ENCODE results near the gene AMH.

DNA sequence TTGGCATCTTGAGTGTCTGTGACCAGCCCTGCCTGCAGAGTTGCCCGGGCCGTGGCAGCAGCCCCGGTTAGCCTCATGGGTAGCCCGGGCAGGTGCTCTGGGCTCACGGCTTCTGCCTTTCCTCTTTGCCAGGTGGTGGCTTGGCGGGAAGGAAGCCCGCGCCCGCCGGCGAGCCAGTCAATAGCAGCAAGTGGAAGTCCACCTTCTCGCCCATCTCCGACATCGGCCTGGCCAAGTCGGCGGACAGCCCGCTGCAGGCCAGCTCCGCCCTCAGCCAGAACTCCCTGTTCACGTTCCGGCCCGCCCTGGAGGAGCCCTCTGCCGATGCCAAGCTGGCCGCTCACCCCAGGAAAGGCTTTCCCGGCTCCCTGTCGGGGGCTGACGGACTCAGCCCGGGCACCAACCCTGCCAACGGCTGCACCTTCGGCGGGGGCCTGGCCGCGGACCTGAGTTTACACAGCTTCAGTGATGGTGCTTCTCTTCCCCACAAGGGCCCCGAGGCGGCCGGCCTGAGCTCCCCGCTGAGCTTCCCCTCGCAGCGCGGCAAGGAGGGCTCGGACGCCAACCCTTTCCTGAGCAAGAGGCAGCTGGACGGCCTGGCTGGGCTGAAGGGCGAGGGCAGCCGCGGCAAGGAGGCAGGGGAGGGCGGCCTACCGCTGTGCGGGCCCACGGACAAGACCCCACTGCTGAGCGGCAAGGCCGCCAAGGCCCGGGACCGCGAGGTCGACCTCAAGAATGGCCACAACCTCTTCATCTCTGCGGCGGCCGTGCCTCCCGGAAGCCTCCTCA is 22.9 kb upstream of the AMH start:
- TF ChIP-seq, protein P1, sequence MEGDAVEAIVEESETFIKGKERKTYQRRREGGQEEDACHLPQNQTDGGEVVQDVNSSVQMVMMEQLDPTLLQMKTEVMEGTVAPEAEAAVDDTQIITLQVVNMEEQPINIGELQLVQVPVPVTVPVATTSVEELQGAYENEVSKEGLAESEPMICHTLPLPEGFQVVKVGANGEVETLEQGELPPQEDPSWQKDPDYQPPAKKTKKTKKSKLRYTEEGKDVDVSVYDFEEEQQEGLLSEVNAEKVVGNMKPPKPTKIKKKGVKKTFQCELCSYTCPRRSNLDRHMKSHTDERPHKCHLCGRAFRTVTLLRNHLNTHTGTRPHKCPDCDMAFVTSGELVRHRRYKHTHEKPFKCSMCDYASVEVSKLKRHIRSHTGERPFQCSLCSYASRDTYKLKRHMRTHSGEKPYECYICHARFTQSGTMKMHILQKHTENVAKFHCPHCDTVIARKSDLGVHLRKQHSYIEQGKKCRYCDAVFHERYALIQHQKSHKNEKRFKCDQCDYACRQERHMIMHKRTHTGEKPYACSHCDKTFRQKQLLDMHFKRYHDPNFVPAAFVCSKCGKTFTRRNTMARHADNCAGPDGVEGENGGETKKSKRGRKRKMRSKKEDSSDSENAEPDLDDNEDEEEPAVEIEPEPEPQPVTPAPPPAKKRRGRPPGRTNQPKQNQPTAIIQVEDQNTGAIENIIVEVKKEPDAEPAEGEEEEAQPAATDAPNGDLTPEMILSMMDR (IDR thresholded peaks at IDR 0.05) = no peak
- TF ChIP-seq ZFX (IDR thresholded peaks at IDR 0.05; ENCODE audit: borderline replicate concordance) = no peak

All from 22Rv1 (cell line).